HepG2 (cell line): ENCODE data around the gene SLC29A3. TPM values are rescaled to one million over a fixed set of nuclear protein-coding genes. Genes with fewer than 3 reads are reported as not detected.
A peak's percentile ranks its signal among the peaks of the same experiment; 100 is the strongest.

Experiments used
- HMGA1 ChIP-seq: sonication (generic); formaldehyde crosslinking; conservative IDR thresholded peaks from 2 replicates; pipeline ENCODE4 v1.4.0; 2020; ENCODE audit warnings: missing genetic modification reagents
- KIAA2018 ChIP-seq: sonication (generic); formaldehyde crosslinking; IDR thresholded peaks from 2 replicates; pipeline ENCODE4 v1.5.0; 2020; ENCODE audit warnings: mild to moderate bottlenecking, missing genetic modification reagents, borderline replicate concordance
- SP140L ChIP-seq: sonication (generic); formaldehyde crosslinking; IDR thresholded peaks from 2 replicates; pipeline ENCODE4 v1.4.0; 2020; ENCODE audit warnings: missing genetic modification reagents, borderline replicate concordance
- ZNF10 ChIP-seq: sonication (generic); formaldehyde crosslinking; IDR thresholded peaks from 2 replicates; pipeline ENCODE4 v1.4.0; 2020; ENCODE audit warnings: mild to moderate bottlenecking, low read depth, missing genetic modification reagents, borderline replicate concordance
- ZNF318 ChIP-seq: sonication (generic); formaldehyde crosslinking; IDR thresholded peaks from 2 replicates; pipeline ENCODE4 v1.4.0; 2020; ENCODE audit warnings: mild to moderate bottlenecking, missing genetic modification reagents
- ZNF639 ChIP-seq: conservative IDR thresholded peaks from 2 replicates; pipeline ENCODE4 v1.6.1; 2018; ENCODE audit warnings: missing genetic modification reagents
- polyA plus RNA-seq, 8 experiments: library from polyadenylated mRNA; depleted of rRNA in 3 of 8; stranded (reverse) in 7 of 8; unstranded in 1 of 8; fragments of >200 nt; fragmentation: Illumina TruSeq in 4 of 8; extraction: Trizol in 4 of 8; gene quantifications; 2 replicates each; pipeline versions ENCODE4 v1.2.1 to v1.2.3, GENCODE V29; 2011 to 2016; ENCODE audit warnings: low read depth in 4 of 8, missing spikeins in 1 of 8, mixed read lengths in 1 of 8; ENCODE audit not compliant: insufficient read depth in 1 of 8
- total RNA-seq, 5 experiments: library from RNA; depleted of rRNA; stranded (reverse); fragments of >200 nt; fragmentation: Illumina TruSeq; extraction: Trizol; gene quantifications; 2 replicates each; pipeline ENCODE4 v1.2.3, GENCODE V29; 2016; ENCODE audit warnings: low read depth in 1 of 5
- TF ChIP-seq, protein P1 (sequence below): sonication (generic); formaldehyde crosslinking; IDR thresholded peaks from 2 replicates; pipeline ENCODE4 v1.5.1; 2020; ENCODE audit warnings: missing genetic modification reagents, mild to moderate bottlenecking, borderline replicate concordance

Gene SLC29A3
- total and polyA plus RNA-seq, 2 of the 13 experiments (the other 11 are each of a cell fraction or from before 2014, with no cell fraction given), result 8.6 to 11.8 TPM

- no peak for TF ChIP-seq ZNF318
- TF ChIP-seq HMGA1, result no peak
- TF ChIP-seq SP140L (CRISPR knock-in tag), result peak; percentile 44; the same call in 1 of the 2 replicates
- TF ChIP-seq, protein P1, sequence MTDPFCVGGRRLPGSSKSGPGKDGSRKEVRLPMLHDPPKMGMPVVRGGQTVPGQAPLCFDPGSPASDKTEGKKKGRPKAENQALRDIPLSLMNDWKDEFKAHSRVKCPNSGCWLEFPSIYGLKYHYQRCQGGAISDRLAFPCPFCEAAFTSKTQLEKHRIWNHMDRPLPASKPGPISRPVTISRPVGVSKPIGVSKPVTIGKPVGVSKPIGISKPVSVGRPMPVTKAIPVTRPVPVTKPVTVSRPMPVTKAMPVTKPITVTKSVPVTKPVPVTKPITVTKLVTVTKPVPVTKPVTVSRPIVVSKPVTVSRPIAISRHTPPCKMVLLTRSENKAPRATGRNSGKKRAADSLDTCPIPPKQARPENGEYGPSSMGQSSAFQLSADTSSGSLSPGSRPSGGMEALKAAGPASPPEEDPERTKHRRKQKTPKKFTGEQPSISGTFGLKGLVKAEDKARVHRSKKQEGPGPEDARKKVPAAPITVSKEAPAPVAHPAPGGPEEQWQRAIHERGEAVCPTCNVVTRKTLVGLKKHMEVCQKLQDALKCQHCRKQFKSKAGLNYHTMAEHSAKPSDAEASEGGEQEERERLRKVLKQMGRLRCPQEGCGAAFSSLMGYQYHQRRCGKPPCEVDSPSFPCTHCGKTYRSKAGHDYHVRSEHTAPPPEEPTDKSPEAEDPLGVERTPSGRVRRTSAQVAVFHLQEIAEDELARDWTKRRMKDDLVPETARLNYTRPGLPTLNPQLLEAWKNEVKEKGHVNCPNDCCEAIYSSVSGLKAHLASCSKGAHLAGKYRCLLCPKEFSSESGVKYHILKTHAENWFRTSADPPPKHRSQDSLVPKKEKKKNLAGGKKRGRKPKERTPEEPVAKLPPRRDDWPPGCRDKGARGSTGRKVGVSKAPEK (CRISPR knock-in tag), result no peak
- no peak for TF ChIP-seq ZNF10 (CRISPR knock-in tag)
- TF ChIP-seq ZNF639 (CRISPR knock-in tag), result no peak
- no peak for TF ChIP-seq KIAA2018 (CRISPR knock-in tag)
These were observed 15.2 kb downstream of the SLC29A3 start (continued) for GRCh38 chr10:71334221-71334791.
